Gastrocnemius medialis (tissue), 4 donors: ENCODE data around the gene RASSF5.

ENCODE experiments used
- POLR2A ChIP-seq, 2 donors: fragments of 450-650 bp; IDR thresholded peaks; one replicate each; pipeline ENCODE4 v1.6.1; 2017; ENCODE audit warnings: antibody characterized with exemption in 2 of 2, mild to moderate bottlenecking in 2 of 2, moderate library complexity in 2 of 2
- TF ChIP-seq, protein P1 (sequence below), 5 experiments: fragments of 450-650 bp in 3 of 5; fragments of 200-600 bp in 2 of 5; sonication (generic) in 2 of 5; IDR thresholded peaks in 4 of 5; conservative IDR thresholded peaks in 1 of 5; 1 replicate in 4 of 5; 2 replicates in 1 of 5; pipeline ENCODE4 v1.5.1; 2016 to 2019; ENCODE audit warnings: antibody characterized with exemption in 5 of 5, mild to moderate bottlenecking in 3 of 5, moderate library complexity in 3 of 5

- TF ChIP-seq, protein P1, sequence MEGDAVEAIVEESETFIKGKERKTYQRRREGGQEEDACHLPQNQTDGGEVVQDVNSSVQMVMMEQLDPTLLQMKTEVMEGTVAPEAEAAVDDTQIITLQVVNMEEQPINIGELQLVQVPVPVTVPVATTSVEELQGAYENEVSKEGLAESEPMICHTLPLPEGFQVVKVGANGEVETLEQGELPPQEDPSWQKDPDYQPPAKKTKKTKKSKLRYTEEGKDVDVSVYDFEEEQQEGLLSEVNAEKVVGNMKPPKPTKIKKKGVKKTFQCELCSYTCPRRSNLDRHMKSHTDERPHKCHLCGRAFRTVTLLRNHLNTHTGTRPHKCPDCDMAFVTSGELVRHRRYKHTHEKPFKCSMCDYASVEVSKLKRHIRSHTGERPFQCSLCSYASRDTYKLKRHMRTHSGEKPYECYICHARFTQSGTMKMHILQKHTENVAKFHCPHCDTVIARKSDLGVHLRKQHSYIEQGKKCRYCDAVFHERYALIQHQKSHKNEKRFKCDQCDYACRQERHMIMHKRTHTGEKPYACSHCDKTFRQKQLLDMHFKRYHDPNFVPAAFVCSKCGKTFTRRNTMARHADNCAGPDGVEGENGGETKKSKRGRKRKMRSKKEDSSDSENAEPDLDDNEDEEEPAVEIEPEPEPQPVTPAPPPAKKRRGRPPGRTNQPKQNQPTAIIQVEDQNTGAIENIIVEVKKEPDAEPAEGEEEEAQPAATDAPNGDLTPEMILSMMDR (IDR thresholded peaks at IDR 0.05 in 4 of 5, conservative IDR thresholded peaks at IDR 0.05 in 1 of 5): peak; percentile 70 to 91 (median 86)
- TF ChIP-seq POLR2A (IDR thresholded peaks at IDR 0.05): no peak
These were observed 127.2 kb downstream of the RASSF5 start for GRCh38 chr1:206634365-206635079.
